Measurements from ENCODE around the gene NKAIN4.
A peak's percentile ranks its signal among the peaks of the same experiment; 100 is the strongest.

NKAIN4 gene

DNA sequence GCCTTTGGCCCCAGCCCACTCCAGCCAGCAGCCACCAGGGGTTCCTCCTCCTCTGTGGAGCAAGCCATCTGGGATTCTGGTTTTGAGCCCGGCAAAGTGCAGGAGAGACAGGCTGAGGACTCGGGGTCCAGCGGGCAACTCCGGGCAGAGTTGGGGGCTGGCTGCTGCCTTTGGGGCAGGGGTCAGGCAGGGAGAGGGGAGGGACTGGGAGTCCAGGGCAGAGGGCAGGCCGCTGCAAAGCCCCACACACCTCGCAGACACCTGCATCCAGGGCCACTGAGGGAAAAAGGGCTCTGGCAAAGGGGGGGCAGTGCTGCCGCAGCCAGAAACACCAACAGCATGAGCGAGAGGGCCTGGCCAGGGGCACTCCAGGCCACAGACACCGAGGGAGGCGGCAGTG lies 9.8 kb downstream of the NKAIN4 start:
- Mint-ChIP-seq H3K27ac (ENCODE audit: low read depth) (no peak overlapping the region), H3K9me3 (no peaks in the 10 kb centered on the region), H3K4me1 (no peaks in the 10 kb centered on the region), H3K36me3 (ENCODE audit: insufficient read depth) (peaks cover 2% of the 10 kb centered on the region), H3K27me3 (peaks cover 28% of the 10 kb centered on the region), H3K4me3 (no peak overlapping the region)
- ATAC-seq (replicated peaks; ENCODE audit: extremely low read depth, poor library complexity, severe bottlenecking) (no peak), DNase-seq (ENCODE audit: low spot score in 2 of 2) (no peak)

GRCh38 chr20:63243604-63244247 lies 10.5 kb downstream of the NKAIN4 start:
- H3K4me3 Mint-ChIP-seq: no peak overlapping the region
- no peaks in the 10 kb centered on the region for H3K4me1 Mint-ChIP-seq
- peaks cover 2% of the 10 kb centered on the region for H3K36me3 Mint-ChIP-seq (ENCODE audit: insufficient read depth)
- ATAC-seq (replicated peaks; ENCODE audit: extremely low read depth, poor library complexity, severe bottlenecking) (no peak), DNase-seq (ENCODE audit: low spot score in 2 of 2) (no peak)
- H3K27me3 Mint-ChIP-seq: peaks cover 21% of the 10 kb centered on the region
- H3K9me3 Mint-ChIP-seq: no peaks in the 10 kb centered on the region
- no peak overlapping the region for H3K27ac Mint-ChIP-seq (ENCODE audit: low read depth)

DNA sequence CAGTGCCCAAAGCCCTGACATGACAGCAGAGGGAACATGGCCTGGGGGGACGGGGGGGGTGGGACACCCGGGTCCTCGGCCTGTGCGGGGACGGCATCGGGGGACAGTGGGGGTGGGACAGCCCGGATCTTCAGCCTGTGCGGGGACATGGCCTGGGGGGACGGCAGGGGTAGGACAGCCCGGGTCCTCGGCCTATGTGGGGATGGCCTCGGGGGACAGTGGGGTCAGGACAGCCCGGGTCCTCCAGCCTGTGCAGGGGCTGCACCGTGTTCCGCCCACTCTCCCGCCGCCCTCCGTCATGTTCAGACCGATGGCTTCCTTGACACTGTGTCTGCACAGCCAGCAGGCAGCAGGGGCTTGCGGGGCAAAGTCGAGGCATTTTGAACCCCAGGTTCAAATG lies 11.5 kb downstream of the NKAIN4 start:
- ATAC-seq (replicated peaks; ENCODE audit: extremely low read depth, poor library complexity, severe bottlenecking): no peak
- Mint-ChIP-seq H3K4me3 (no peak overlapping the region), H3K4me1 (no peaks in the 10 kb centered on the region), H3K27me3 (peaks cover 13% of the 10 kb centered on the region), H3K36me3 (ENCODE audit: insufficient read depth) (peaks cover 1% of the 10 kb centered on the region), H3K9me3 (no peaks in the 10 kb centered on the region), H3K27ac (ENCODE audit: low read depth) (no peak overlapping the region)
- no peak for DNase-seq (ENCODE audit: low spot score in 2 of 2)

DNA sequence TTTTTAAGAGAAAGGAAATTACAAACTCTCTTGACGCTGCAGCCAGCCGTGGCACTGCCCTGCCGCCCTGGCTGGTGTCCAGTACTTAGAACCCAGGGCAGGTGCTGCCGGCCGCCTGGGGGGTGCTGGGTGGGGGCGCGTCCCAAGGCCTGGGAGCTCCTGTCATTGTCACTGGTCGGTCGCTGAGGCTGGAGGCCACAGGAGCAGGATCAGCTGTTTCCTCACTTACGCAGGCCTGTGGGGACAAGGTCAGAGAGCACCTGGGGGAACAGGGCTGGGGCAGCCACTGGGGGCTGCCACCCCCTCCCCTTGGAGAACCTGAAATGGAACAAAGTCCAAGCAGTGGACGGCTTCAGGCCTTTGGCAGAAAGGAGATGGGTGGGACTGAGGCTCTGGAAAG lies 13.0 kb downstream of the NKAIN4 start:
- no peak for DNase-seq (ENCODE audit: low spot score in 2 of 2)

GRCh38 chr20:63240004-63240403 lies 14.3 kb downstream of the NKAIN4 start:
- no peaks in the 10 kb centered on the region for H3K9me3 Mint-ChIP-seq
- H3K36me3 Mint-ChIP-seq (ENCODE audit: insufficient read depth): no peaks in the 10 kb centered on the region
- H3K4me3 Mint-ChIP-seq: no peak overlapping the region
- H3K27ac Mint-ChIP-seq (ENCODE audit: low read depth): no peak overlapping the region
- no peak for DNase-seq (ENCODE audit: low spot score in 2 of 2)
- peaks cover 1% of the 10 kb centered on the region for H3K4me1 Mint-ChIP-seq
- H3K27me3 Mint-ChIP-seq: peaks cover under 1% of the 10 kb centered on the region
- no peak for ATAC-seq (replicated peaks; ENCODE audit: extremely low read depth, poor library complexity, severe bottlenecking)

More for the DNA sequence above, 13.0 kb downstream of the NKAIN4 start:
- no peak for ATAC-seq (replicated peaks; ENCODE audit: extremely low read depth, poor library complexity, severe bottlenecking)
- Mint-ChIP-seq H3K36me3 (ENCODE audit: insufficient read depth) (no peaks in the 10 kb centered on the region), H3K4me1 (no peaks in the 10 kb centered on the region), H3K27ac (ENCODE audit: low read depth) (no peak overlapping the region), H3K27me3 (peaks cover 13% of the 10 kb centered on the region), H3K4me3 (no peak overlapping the region), H3K9me3 (no peaks in the 10 kb centered on the region)

DNA sequence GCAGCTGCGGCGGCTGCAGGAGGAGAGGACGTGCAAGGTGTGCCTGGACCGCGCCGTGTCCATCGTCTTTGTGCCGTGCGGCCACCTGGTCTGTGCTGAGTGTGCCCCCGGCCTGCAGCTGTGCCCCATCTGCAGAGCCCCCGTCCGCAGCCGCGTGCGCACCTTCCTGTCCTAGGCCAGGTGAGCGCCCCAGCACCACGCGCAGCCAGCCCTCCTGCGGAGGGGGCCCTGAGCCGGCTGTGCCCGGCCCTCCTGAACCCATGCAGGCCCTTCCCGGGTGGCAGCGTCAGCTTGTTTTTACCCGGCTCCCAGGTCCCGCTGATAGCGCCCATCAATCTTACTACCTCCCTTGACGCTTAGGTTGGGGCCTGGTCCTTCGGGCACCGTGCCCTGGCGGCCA lies 14.8 kb downstream of the NKAIN4 start:
- Mint-ChIP-seq H3K27me3 (no peaks in the 10 kb centered on the region), H3K4me1 (peaks cover 5% of the 10 kb centered on the region), H3K9me3 (no peaks in the 10 kb centered on the region), H3K4me3 (no peak overlapping the region), H3K36me3 (ENCODE audit: insufficient read depth) (no peaks in the 10 kb centered on the region), H3K27ac (ENCODE audit: low read depth) (no peak overlapping the region)
- no peak for ATAC-seq (replicated peaks; ENCODE audit: extremely low read depth, poor library complexity, severe bottlenecking)
- no peak for DNase-seq (ENCODE audit: low spot score in 2 of 2)

GRCh38 chr20:63238514-63239125 lies 15.6 kb downstream of the NKAIN4 start:
- H3K27me3 Mint-ChIP-seq: no peaks in the 10 kb centered on the region
- ATAC-seq (replicated peaks; ENCODE audit: extremely low read depth, poor library complexity, severe bottlenecking): no peak

DNA sequence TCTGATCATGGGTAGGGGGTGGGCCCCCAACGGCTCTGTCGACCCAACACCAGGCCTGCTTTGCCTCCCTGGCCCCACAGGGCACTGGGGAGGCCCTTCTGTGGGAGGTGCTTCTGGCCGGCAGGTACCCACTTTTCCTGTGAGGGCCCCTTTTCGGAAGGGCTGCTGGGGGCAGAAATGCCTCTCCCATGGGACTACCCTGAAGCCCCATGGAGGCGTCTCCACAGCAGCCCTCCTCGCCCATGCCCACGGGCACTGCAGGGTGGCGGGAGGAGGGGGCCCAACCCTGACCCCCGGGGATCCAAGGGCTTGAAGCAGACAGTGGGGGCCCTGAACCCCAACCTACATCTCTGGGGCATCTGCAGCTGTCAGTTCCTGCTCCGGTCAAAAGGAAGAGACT lies 16.2 kb downstream of the NKAIN4 start:
- no peaks in the 10 kb centered on the region for H3K9me3 Mint-ChIP-seq
- H3K27ac Mint-ChIP-seq (ENCODE audit: low read depth): no peak overlapping the region
- no peaks in the 10 kb centered on the region for H3K36me3 Mint-ChIP-seq (ENCODE audit: insufficient read depth)
- peaks cover 5% of the 10 kb centered on the region for H3K4me1 Mint-ChIP-seq
- DNase-seq (ENCODE audit: low spot score in 2 of 2) (no peak), ATAC-seq (replicated peaks; ENCODE audit: extremely low read depth, poor library complexity, severe bottlenecking) (no peak)
- no peak overlapping the region for H3K4me3 Mint-ChIP-seq
- H3K27me3 Mint-ChIP-seq: no peaks in the 10 kb centered on the region

More at GRCh38 chr20:63238514-63239125, 15.6 kb downstream of the NKAIN4 start:
- Mint-ChIP-seq H3K36me3 (ENCODE audit: insufficient read depth) (no peaks in the 10 kb centered on the region), H3K4me1 (peaks cover 5% of the 10 kb centered on the region), H3K27ac (ENCODE audit: low read depth) (no peak overlapping the region), H3K4me3 (no peak overlapping the region), H3K9me3 (no peaks in the 10 kb centered on the region)
- DNase-seq (ENCODE audit: low spot score in 2 of 2): no peak

- ATAC-seq (replicated peaks; ENCODE audit: extremely low read depth, poor library complexity, severe bottlenecking): no peak
- no peak overlapping the region for H3K27ac Mint-ChIP-seq (ENCODE audit: low read depth)
- DNase-seq (ENCODE audit: low spot score in 2 of 2): no peak
- peaks cover 2% of the 10 kb centered on the region for H3K27me3 Mint-ChIP-seq
- H3K4me1 Mint-ChIP-seq: peaks cover 5% of the 10 kb centered on the region
- H3K4me3 Mint-ChIP-seq: no peak overlapping the region
- no peaks in the 10 kb centered on the region for H3K9me3 Mint-ChIP-seq
- no peaks in the 10 kb centered on the region for H3K36me3 Mint-ChIP-seq (ENCODE audit: insufficient read depth)
Observed at GRCh38 chr20:63236116-63236837, 18.0 kb downstream of the NKAIN4 start.

DNA sequence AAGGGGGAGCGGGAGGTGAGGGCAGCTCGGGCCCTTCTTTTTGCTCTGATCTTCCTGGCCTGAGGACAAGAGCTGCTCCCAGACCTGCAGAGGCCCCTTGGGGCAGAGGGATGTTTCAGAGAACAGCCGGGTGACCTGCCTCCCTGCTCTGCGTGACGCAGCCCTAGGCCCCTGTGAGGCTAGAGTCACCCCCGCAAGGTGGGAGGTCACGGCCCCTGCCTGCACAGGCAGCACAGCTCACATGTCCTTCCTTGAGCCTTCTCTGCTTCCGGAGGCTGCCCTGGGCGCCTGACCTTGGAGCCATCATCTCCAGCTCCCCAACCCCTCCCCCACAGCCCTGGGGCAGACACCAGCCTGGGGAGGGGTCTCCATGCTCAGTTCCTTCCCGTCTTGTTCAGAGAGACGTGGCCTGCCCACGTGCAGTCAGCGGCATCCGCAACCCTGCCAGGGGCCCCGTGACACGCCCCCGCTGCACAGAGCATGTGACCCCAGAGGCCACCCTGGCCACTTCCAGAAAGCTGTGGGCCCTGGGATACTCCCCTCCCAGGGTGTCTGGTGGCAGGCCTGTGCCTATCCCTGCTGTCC lies 18.8 kb downstream of the NKAIN4 start, which contains the start of gene BIRC7:
Gene BIRC7 (plus strand): TSS at position 507 of the 585 bp plus-strand sequence. CDS start 192 bp downstream, outside the sequence.
- no peak for ATAC-seq (replicated peaks; ENCODE audit: extremely low read depth, poor library complexity, severe bottlenecking)
- peaks cover 10% of the 10 kb centered on the region for H3K27me3 Mint-ChIP-seq

DNA sequence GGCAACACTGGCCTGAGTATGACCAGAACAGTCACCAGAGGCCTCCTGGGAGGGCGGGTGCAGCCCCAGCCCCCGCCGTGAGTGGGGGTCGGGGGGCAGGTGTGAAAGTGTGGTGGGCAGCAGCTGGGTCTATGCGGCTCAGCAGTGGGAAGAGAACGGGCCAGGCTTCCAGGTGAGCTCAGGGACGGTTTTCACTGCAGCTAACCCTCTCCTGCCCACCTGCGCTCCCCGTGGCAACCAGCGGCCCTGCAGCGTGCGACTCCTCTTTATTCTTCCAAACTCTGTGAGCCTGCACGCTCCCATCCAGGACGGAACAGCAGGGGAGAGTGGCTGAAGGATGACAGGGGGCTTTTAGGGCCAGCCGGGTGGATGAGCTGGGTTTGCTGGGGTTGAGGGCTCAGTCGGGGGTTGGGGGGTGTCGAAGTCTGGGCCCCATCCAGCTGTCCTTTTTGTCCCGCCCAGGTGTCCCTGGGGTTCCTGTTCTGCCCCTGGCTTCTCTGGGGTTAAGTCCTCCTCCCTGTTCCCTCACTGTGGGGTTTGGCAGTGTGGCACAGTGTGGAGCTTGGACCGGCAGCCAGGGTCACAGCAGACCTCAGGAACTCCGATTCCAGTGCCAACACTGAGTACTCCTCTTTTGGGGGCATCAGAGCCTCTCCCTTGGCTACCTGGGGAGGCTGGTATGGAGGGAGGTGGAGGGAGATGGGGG lies 19.4 kb downstream of the NKAIN4 start:
- Mint-ChIP-seq H3K4me1 (peaks cover 5% of the 10 kb centered on the region), H3K27me3 (peaks cover 16% of the 10 kb centered on the region), H3K9me3 (no peaks in the 10 kb centered on the region), H3K36me3 (ENCODE audit: insufficient read depth) (no peaks in the 10 kb centered on the region), H3K4me3 (peak overlapping the region; percentile 51), H3K27ac (ENCODE audit: low read depth) (no peak overlapping the region)
- ATAC-seq (replicated peaks; ENCODE audit: extremely low read depth, poor library complexity, severe bottlenecking): no peak
- DNase-seq (ENCODE audit: low spot score in 2 of 2): no peak

More for the DNA sequence above, 18.8 kb downstream of the NKAIN4 start, which contains the start of gene BIRC7:
- peak within 1 kb of the TSS; percentile 51 for H3K4me3 Mint-ChIP-seq
- H3K27ac Mint-ChIP-seq (ENCODE audit: low read depth): no peak within 1 kb of the TSS
- no peak for DNase-seq (ENCODE audit: low spot score in 2 of 2)
- no peaks in the 10 kb centered on the region for H3K9me3 Mint-ChIP-seq
- no peaks in the 10 kb centered on the region for H3K36me3 Mint-ChIP-seq (ENCODE audit: insufficient read depth)
- peaks cover 5% of the 10 kb centered on the region for H3K4me1 Mint-ChIP-seq

DNA sequence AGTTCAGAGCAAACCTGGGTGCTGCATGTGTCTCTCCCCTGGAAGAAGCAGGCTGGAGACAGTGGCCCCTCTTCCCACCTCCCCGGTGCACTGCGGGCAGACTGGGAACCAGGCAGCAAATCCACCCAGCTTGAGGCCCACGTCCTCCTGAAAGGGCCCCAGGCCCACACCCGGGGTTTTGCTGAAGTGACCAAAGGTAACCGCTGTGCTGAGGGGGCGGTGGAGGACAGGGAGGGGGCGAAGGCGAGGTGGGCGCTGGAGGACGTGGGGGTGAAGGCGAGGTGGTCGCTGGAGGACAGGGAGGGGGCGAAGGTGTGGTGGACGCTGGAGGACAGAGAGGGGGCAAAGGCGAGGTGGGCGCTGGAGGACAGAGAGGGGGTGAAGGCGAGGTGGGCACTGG lies 20.3 kb downstream of the NKAIN4 start:
- Mint-ChIP-seq H3K36me3 (ENCODE audit: insufficient read depth) (no peaks in the 10 kb centered on the region), H3K9me3 (no peaks in the 10 kb centered on the region), H3K4me1 (peaks cover 5% of the 10 kb centered on the region), H3K27ac (ENCODE audit: low read depth) (no peak overlapping the region), H3K27me3 (peaks cover 26% of the 10 kb centered on the region), H3K4me3 (no peak overlapping the region)
- no peak for DNase-seq (ENCODE audit: low spot score in 2 of 2)
- ATAC-seq (replicated peaks; ENCODE audit: extremely low read depth, poor library complexity, severe bottlenecking): no peak

All from central memory CD8-positive, alpha-beta T cell (primary cell).